Amygdala (tissue), 56 donors: ENCODE data around the gene NTRK3.

Experiments
- DNase-seq, 56 donors: peaks; one replicate each; lab custom pipeline; 2025; lab: John Stamatoyannopoulos, UW

NTRK3 gene

DNA sequence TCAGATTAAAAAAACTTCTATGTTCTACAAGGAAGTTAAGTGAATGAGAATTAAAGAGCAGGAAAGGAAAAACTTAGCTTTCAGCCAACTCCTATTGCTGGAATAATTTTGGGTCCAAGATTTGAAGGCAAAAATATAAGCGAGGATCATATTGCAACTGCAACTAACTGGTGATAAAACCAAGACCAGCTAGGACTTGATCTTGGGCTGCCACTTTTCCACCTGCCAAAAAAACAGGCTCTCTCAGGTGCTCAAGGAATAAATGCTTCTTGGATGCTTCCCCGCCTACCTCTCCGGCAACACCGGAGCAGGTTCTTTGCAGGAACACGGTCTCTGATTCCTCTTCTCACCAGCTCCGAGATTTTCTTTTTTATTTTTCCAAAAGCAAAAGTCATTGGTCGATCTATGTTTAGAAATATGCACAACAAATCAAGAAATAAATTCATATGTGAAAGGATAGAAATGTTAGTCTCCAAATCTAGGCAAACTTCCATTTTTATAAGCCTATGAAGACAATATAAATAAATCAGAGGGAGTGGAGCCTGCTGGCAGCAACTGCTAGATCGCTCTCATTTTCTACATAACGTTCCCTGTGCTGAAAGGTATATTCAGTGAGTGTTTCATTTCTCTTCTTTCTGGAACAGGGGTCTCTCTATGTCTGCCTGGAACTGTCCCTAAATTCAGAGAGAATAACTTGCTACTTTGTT, 241.9 kb downstream of the NTRK3 start:
- DNase-seq, result no peak

DNA sequence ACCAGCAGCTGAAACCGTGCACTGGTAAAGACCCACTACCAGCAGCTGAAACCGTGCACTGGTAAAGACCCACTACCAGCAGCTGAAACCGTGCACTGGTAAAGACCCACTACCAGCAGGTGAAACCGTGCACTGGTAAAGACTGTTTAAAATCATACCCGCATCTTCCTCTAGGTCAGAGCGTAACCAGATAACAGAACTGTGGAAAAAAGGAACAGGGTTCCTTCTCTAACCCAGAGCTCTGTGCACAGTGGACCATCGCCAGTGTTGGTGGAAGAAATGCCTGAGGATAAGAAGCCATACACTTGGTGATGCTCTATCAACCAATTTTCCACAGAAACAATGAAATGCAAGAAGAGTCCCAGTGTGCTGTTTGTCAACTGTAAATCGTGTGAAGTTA, 243.4 kb downstream of the NTRK3 start:
- no peak for DNase-seq

DNA sequence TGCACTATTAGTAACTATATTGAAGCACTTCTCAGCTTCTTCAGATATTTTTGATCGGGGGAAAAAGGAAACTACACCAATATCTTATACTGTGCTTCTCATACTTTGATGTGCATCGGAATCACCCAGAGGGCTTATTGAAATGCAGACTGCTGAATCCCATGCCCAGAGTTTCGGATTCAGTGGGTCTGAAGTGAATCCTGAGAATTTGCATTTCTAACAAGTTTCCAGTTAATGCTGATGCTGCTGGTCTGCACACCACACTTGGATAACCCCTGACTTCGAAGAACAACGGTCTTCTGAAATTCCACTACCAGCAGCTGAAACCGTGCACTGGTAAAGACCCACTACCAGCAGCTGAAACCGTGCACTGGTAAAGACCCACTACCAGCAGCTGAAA, 243.9 kb downstream of the NTRK3 start:
- no peak for DNase-seq

DNA sequence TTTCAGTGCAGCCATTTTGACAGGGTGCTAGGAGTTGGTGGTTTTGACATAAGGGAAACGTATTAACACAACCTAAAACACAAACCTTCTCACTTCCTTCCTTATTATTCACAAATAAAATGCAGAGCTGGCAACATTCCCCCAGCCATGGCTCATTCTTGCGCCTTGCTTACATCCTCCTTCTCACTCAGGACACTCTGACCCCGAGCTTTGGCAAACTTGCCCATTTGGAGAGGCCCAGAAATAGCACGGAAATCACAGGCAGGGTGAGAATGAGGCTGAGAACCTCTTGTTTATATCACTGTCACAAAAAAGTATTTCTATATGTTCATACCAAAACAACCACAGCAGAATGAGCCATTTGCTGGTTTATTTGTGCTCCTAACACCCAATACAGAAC, 244.3 kb downstream of the NTRK3 start:
- DNase-seq, result no peak

DNA sequence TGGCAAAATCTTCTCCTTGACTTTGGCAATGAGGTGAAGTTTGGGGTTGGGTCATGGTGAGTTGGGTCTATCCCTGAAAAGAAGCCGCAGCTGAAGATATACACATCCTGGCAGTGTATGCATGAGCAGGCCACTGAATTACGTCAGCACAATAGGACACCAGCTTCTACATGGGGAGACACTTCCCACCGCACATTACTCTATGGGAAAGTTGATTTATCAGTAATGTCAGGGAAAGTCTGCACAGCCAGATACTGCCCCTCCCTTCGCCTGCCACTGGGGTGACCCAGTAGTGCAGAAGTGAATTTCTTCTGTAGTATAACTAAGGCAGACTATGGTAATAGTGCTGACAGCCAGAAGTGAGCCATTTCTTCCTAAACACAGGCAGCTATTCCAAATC, 245.0 kb downstream of the NTRK3 start:
- DNase-seq, result no peak

DNA sequence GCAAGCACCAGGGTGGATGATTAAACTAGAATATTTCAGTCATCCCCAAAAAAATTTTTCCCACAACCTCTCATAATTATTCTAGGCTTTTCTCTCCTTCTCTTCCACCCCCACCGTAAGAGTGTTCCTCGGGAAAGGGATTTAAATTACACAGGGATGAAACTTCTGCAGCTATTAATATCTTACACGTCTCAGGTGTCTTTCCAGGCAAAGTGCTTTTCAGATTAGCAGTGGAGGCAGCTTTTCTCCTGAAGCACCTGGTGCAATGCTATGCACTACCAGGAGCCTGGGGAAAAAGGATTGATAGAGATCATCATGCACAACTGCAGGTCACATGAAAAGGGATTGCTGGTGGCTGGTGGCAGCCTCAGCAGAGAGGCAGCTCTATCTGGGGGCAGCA, 250.4 kb downstream of the NTRK3 start:
- no peak for DNase-seq

DNA sequence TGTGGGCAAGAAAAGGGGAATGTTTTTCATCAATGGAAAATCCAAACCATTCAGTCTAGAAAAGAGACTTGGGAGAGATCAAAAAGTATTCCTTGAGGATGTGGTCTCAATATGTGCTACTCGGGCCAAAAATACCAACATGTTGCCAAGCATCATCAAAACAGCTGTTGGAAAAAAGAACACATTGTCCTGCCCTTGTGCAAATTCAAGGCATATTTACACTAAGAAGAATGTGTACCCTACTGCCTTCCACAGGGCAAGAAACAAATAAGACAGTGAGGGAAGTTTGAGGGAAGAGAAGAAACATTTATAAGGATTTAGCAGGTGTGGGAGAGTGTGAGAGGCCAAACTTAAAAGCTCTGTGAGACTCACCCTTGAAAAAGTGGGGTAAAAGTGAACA, 252.1 kb downstream of the NTRK3 start:
- DNase-seq, result no peak

DNA sequence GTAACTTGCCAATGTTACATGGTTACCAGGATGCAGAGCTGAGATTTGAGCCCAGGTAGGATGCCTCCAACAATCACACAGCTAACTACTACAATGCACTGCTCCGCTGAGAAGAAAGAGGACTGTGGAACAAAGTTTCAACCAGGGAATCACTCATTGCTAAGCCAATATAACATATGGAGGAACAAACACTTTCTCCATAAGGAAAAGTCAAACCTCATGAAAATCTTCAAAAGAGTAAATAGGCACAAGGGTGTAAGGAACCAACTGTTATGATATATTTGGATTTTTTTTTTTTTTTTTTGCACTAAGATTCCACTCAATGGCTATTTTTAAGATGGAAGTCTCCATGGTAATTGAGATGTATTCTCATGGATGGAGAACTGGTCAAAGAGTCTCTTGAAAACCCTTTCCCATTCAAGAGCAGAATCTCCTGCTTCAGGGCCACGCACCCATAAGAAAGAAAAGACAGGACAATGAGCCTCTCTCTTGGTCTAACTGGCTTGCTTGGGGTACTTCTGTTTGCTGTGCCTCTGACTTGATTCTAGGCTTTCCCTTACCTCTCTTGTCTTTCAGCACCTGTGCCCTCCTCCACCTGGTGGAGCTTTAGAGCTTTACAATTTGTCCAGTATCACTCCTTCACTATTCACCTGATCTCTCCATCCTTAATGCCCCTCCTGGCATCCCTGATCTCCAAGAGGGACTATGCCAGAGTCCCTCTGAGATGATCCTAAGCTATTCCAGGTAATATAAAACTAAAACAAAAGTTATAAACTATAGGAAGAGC, 252.8 kb downstream of the NTRK3 start:
- no peak for DNase-seq

DNA sequence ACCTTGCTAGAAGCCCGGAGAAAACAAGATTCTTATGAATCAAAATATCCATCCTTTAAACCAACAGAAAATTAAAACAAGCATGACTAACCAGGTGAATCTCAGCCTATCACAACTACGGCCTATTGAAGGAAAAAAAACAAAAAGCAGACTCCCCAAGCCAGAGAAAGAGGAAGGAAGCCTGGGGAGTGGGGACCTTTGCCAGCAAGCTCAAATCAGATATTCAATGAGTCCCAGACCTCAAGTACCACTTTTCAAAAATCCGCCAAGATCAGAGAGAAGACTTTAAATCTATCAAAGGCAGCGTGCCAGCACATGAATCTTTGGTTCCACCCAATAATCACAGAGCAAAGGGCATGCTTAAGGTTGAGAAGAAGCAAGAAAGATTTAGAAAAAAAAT, 253.8 kb downstream of the NTRK3 start:
- no peak for DNase-seq

DNA sequence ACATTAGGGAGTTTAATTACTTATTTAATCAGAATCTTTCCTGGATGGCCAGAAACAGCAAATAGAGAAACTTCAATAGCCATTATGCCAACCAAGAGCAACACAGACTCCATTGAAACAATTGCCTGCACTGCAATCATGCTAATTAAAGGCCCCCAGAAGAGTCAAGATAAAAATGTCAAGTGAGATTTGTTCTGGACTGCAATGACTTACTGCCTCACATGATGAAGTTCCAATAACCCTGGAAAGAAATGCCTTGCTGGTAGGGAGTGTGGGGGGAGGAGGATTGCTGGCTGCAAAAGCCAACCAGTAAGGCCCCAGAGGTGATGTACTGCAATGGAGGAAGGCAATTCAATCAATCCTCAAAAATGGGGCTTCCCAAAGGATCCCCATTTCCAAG, 257.9 kb downstream of the NTRK3 start:
- no peak for DNase-seq

DNA sequence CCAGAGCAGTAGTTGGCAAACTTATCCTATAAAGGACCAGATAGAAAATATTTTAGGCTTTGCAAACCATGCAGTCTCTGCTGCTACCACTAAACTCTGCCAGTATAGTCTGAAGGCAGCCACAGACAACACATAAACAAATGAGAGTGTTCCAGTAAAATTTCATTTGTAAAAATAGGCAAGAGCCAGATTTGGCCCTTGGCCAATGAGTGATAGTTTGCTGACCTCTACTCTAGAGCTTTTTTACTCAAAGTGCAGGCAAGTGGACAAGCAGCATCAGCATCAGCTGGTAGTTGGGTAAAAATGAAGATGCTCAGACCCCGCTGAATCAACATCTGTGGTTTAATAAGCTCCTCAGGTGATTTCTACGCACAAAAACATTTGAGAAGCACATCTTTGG, 269.8 kb downstream of the NTRK3 start:
- DNase-seq, result no peak

DNA sequence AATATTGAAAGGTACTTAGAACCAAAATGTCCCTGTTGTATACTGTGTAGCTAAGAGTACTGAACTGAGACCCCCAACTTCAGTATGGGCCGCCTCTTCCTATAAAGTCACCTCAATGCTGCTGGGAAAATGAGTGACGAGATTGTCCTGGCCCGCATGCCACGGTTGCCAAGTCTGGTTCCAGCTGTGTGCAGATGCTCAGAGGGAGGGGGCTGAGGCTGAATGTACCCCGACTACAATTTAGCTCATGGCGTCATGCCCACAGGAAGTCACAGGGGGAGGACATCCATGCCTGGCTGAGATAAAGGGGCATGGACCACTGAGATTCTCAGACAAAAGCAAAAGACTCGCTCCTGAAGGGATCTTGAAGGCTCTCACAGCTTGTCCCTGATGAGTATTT, 271.1 kb downstream of the NTRK3 start:
- DNase-seq, result no peak

DNA sequence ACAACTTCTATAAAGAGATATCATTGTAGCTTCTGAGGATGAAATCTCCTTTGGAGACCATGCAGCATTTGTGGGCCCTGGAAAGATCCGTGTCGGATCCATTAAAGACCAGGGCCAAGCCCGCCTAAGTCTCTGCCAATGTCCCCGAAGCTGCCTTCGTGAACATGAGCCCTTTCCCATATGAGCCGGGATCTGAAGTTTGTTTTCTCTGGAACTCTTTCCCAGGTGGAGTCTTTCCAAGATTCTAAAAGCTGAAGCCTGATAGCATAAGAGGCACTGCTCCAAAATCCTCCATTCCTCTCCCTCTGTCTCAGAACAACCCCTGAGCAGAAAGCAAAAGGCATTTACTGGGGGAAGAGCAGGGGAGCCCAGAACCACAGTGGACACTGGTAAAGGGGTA, 274.6 kb downstream of the NTRK3 start:
- DNase-seq, result no peak

DNA sequence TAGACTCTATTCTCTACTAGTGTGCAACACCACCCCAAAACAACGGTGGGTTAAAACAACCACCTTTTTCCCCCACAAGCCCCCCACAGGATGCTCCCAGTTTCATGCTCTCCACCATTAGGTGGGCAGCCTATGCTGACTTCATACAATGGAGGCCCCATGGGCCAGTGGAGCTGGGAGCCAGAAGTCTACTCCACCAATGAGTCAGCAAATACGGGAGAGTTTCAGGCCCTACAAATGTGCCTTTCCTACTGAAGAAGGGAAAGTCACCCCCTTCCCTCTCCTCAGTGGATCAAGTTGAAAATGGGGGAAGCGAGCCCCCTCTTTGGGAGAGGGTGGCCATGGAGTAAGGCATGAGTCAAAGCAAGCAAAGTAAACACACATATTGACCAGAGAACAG, 278.6 kb downstream of the NTRK3 start:
- no peak for DNase-seq

DNA sequence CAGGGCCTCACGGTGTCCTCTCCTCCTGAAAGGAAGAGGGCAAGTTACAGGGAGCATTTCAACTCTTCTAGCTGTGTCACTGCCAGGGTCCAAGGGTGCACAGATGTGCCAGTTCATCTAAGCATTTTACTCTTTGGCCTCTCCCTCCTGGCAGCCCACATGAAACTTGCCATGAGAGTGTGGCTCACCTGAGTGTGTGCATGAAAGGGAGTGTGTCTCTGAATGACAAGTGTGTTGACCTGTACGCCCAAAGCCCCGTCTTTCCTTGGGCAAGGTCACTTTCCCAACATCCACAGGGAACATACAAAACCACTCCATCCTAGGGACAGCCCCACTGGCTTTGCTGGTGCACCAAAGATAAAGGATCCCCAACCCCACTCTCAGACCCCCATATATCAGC, 280.0 kb downstream of the NTRK3 start:
- DNase-seq, result no peak

DNA sequence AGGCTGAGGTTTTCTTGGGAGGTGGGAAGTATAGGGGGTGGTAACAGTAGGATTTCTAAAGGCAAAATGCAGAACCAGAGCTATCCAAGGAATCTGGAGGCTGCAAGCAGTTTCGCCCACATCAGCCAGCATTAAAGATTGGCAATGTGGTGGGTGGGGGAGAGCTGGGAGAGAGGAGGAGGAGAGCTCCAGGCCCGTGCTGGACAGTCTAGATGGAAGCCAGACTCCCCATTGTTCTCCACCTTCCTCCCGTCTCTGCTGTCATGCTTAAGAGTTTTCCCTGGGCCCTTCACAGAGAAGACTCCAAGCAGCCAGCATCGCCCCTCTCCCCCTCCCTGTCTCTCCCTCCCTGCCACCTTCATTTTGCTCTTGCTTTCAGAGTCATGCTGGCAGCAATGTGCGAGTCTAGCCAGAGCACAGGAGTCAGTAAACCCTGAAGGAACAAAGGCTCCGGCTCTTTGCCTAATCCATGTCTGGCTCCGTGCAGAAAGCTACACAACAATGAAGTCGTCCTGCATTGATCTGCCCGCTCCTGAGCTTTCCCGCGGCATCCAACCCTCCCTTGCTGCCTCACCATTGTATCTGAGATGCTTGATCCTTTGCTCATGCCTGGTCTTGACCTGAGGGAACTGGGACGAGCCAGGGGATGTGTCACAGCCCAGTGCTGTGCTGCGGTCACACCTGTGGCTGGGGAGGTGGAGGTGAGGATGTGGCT, 282.9 kb downstream of the NTRK3 start:
- DNase-seq, result peak in 5 of 56 donors; percentile 5 to 13 (median 11)

DNA sequence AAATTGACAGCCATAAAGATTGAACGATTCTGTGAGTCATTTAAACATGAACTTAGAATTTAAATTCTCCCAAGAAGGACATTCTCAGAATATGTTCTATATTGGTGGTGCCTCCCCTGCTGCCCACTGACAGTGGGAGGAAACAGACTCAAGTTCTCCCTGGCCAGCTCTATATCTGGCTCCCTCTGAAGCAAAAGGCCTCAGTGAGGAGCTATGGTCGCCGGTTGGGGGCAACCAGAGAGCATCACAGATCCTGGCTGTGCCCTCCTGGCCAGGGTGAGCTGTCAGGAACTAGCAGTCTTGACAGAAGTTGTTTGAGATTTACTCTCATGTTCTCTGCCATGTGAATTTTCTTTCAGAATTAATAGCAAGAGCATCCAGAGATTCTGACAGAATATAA, 285.5 kb downstream of the NTRK3 start:
- DNase-seq, result no peak

DNA sequence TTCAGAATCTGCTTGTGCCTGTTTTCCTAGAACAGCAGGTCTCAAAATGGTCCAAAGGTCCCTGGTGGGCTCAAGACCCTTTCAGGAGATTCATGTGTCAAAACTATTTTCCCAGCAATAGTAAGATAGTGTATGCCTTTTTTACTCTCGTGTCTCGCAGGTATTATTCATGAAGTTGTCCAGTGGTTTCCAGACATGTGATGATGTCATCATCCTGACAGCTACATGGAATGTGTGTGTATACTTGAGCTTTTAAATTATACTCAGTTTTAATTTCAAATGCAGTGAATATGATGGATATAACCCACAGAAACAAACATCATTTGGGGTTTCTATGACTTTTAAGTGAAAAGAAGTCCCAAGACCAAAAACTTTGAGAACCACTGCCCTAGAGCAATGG, 288.6 kb downstream of the NTRK3 start:
- DNase-seq, result no peak

DNA sequence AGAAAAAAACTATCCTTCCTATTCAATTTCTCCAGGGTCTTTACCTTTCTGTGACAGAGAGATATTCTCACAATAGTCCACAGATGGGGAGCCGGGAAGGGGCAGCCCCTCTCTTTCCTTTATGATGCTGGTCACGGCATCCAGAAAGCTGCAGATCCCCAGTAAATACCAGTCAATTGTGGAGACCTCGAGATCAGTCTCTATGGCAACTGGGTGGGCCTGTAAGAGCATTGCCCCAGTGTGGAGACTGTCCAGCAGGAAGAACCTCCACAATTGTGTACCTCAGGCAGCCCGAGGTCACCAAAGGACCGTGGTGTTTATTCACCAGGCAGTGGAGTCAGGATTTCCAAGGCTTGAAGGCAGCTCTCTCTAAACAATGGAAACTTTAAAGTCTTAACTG, 291.2 kb downstream of the NTRK3 start:
- DNase-seq, result no peak

DNA sequence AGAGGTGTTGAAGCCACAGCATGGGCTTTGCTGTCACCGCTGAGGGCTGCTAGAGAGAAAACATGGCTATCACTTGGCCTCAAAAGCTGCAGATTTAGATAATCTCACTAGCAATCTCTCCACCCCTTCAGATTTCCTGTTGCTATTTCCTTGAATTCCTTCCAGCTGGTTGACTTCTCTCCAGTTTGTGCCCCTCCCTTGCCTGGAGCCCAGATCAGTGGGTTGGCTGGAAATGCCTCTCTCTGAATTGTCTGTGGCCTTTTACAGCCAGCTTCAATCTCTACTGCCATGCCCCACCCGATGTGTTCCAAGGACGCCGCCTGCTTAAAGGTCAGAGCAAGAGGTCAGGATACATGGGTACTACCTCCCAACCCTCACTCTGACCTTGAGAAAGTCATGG, 294.1 kb downstream of the NTRK3 start:
- DNase-seq, result no peak

DNA sequence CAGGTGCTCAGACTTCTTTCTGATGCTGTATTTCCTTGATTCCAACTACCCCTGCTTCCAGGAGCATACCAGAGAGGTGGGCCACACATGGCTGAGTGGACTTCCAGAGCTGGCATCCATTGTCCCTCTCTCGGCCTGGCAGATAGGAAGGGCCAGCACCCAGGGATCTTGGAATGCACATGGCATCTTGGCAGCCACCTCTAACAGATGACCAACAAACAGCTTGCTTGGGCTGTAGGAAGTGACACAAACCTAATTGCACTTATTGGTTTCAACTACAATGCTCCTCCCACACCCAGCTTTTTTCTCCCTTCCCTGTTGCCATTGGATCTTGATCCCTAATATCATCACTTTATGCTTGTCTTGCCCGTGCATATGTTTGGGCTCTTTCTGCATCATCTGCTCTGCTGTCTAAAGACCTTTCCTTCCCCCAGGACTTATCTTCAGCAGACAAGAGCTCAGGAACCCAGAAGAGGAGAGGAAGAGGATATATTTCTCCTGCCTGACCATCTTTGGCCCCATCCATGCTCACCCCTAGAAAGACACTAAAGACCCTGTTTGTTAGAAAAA, 294.6 kb downstream of the NTRK3 start:
- no peak for DNase-seq
